Stomach (tissue), 4 donors: ENCODE results near the gene R3HDM2.

ENCODE experiments used
- CTCF ChIP-seq, 7 experiments: fragments of 450-650 bp in 4 of 7; fragments of 200-600 bp in 3 of 7; sonication (generic) in 3 of 7; IDR thresholded peaks; one replicate each; pipeline ENCODE4 v1.5.1; 2016 to 2019; ENCODE audit warnings: antibody characterized with exemption in 7 of 7, control low read depth in 2 of 7, mild to moderate bottlenecking in 1 of 7
- POLR2A ChIP-seq, 4 donors: fragments of 450-650 bp; IDR thresholded peaks; one replicate each; pipeline ENCODE4 v1.6.1; 2016; ENCODE audit warnings: antibody characterized with exemption in 4 of 4, control low read depth in 2 of 4, mild to moderate bottlenecking in 1 of 4, moderate library complexity in 1 of 4

GRCh38 chr12:57473886-57474285, 43.0 kb upstream of the R3HDM2 start:
- TF ChIP-seq CTCF (IDR thresholded peaks at IDR 0.05) (no peak), POLR2A (IDR thresholded peaks at IDR 0.05) (no peak)
